Occipital lobe (tissue), 2 donors: ENCODE results near the gene GTF3C4. TPM values are rescaled to one million over a fixed set of nuclear protein-coding genes. Genes with fewer than 3 reads are reported as not detected.

Experiments used
- DNase-seq: peaks from one replicate; lab custom pipeline; 2025; lab: John Stamatoyannopoulos, UW
- total RNA-seq: library from RNA; depleted of rRNA; stranded (reverse); fragments of >200 nt; gene quantifications from one replicate; pipeline ENCODE4 v1.2.3, GENCODE V29; 2014

Gene GTF3C4
- total RNA-seq, 1 donor from 2014 or later, result 22.6 TPM

- no peak for DNase-seq
These were observed 62.3 kb downstream of the GTF3C4 start for GRCh38 chr9:132732326-132733259.

GRCh38 chr9:132733260-132733815 lies 63.1 kb downstream of the GTF3C4 start:
- no peak for DNase-seq

DNA sequence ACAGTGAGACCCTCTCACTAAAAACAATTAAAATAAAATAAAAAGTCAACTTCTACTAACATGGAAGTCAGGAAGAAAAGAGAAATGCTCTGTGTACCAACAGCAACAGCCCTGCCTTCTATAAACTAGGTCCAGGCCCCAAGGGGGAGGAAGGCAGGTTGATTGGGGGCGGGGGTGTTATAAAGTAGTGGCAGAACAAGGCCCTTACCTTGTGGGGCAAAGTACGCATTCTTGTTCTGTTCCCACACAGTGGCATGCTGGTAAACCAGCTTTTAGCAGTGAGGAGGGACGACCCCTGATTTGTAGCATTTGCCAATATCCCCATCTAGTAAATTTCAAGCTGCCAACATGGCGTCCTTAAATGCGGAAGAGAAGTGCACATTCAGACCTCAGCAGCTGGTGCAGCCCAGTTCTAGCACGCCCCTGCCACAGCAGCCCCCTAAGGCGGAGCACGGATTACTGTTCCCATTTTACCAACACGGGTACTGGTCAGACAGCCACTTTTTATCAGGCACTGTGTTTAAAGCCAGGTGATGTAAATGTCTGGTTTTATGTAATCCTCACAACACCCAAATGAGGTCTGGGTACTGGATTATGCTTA lies 69.5 kb downstream of the GTF3C4 start:
- DNase-seq, result no peak

GRCh38 chr9:132740526-132741309 lies 70.5 kb downstream of the GTF3C4 start:
- no peak for DNase-seq

DNA sequence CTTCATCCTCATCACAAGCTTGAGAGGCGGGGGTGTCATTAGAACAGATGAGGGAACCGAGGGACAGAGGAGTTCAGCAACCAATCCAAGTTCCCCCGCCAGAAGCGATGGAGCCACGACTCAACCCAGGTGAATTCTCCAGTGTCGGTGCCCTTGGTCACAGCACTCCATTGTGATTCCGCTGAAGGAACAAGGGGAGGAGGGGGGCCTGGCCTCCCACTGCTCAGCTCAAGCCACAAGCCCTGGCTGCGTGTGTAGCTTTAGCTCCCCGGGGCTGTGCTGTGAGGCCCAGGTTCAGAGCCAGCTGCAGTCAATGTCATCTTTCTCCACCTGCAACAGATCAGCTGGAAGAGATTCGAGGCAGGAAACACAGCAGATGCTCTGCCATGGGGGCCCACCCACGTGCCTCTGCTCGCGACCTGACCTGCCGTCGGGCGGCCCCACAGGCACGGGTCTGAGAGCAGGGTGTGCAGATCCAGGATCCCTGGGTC lies 72.6 kb downstream of the GTF3C4 start:
- no peak for DNase-seq

DNA sequence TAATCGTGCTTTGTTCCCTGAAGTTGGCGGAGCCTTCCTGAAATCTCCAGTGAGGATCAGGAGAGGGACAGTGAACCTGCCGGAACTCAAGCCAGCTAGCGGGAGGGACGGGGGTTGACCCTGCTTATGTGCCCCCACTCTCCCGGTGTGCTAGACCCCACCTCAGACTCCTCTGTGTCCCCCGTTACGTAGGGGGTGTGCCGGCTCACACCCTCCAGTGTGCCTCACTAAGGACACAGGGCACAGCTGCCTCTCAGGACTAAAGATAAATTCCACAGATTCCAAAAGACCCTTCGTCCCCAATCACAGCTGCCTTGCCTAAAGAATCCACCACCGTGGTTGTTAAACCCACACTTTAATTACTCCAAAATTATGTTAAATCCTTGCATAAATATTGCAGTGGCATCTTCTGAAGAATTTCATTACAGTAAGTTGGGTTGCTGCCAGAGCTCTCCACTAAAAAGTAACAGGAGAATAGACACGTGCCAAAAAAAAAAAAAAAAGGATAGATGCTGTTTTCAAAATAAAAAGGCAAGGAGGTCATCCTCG lies 73.7 kb downstream of the GTF3C4 start:
- DNase-seq, result no peak

Other genes starting within 250 kb of the GTF3C4 start
- not detected for gene BARHL1, start 87.9 kb upstream of the GTF3C4 start, total RNA-seq
- gene DDX31, start 481 bp upstream of the GTF3C4 start, total RNA-seq, result 7.3 TPM
- gene AK8, start 207.8 kb downstream of the GTF3C4 start, total RNA-seq, result 1.1 TPM
- gene SPACA9, start 208.4 kb downstream of the GTF3C4 start, total RNA-seq, result 2.8 TPM